ENCODE data around the gene MVP.
A peak's percentile ranks its signal among the peaks of the same experiment; 100 is the strongest.

Gene MVP

DNA sequence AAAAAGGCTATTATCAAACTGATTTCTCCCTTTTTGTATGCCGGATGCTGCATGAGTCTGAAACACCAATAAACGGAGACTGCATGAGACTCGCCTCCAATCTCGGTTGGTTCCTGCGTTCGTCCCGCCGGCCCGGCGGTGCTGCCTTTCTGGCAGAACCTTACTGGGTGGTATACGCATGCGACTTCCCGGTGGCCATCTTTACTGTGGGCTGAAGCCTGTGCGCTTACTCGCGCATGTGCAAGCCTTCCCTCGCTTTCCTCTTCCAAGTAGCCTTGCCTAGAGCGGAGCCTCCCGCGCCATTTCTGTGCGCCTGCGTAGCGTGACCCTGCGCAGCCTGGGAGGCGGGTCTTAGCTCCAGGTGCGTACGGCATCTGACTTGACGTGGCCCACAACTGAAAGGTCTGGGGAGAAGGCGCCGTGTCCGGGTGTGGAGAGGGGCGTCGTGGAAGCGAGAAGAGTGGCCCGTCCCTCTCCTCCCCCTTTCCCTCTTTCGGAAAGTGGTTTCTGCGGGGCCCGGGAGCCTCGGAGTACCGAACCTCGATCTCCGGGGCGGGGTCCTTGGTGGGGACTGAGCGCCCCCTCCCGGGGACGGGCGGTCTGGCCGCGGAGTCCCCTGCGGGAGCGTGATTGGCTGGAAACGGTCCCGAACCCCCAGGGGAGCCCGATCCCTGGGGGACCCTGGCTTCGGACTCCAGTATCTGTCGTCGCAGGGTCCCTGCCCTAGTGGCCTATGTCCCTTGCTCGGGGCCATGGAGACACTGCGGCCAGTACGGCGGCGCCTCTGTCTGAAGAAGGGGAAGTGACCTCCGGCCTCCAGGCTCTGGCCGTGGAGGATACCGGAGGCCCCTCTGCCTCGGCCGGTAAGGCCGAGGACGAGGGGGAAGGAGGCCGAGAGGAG is 4.2 kb upstream of the MVP start, which contains the start of gene PAGR1:
Gene PAGR1 (plus strand): TSS at position 360 of the 901 bp plus-strand sequence. CDS start 374 bp downstream, at position 734.
- H3K4me3 ChIP-seq (ENCODE audit: low read depth, low read length) = peak within 1 kb of the TSS; percentile 78
- TF ChIP-seq, protein P1, sequence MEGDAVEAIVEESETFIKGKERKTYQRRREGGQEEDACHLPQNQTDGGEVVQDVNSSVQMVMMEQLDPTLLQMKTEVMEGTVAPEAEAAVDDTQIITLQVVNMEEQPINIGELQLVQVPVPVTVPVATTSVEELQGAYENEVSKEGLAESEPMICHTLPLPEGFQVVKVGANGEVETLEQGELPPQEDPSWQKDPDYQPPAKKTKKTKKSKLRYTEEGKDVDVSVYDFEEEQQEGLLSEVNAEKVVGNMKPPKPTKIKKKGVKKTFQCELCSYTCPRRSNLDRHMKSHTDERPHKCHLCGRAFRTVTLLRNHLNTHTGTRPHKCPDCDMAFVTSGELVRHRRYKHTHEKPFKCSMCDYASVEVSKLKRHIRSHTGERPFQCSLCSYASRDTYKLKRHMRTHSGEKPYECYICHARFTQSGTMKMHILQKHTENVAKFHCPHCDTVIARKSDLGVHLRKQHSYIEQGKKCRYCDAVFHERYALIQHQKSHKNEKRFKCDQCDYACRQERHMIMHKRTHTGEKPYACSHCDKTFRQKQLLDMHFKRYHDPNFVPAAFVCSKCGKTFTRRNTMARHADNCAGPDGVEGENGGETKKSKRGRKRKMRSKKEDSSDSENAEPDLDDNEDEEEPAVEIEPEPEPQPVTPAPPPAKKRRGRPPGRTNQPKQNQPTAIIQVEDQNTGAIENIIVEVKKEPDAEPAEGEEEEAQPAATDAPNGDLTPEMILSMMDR (IDR thresholded peaks at IDR 0.05; ENCODE audit: low read depth, low read length) = peak; percentile 80

DNA sequence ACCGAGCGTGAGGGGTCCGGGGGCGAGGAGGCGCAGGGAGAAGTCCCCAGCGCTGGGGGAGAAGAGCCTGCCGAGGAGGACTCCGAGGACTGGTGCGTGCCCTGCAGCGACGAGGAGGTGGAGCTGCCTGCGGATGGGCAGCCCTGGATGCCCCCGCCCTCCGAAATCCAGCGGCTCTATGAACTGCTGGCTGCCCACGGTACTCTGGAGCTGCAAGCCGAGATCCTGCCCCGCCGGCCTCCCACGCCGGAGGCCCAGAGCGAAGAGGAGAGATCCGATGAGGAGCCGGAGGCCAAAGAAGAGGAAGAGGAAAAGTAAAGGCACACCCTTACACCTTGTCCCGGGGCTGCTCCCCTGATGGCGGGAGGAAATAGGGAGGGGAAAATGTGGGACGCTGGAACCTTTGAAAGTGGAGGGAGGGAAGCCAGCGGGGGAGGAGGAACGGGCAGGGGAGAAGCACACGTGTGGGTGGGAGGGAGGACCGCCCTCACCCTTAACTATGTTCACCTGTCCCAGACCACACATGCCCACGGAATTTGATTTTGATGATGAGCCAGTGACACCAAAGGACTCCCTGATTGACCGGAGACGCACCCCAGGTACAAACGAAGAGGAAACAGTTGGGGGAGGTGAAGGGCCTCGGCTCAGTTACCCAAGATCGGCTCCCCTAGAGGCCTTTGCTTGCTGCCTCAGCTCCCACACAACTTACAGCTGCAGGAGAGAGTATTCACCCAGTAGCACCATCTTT is 3.4 kb upstream of the MVP start:
- peak overlapping the region; percentile 78 for H3K4me3 ChIP-seq (ENCODE audit: low read depth, low read length)
- TF ChIP-seq, protein P1 (IDR thresholded peaks at IDR 0.05; ENCODE audit: low read depth, low read length) = no peak

DNA sequence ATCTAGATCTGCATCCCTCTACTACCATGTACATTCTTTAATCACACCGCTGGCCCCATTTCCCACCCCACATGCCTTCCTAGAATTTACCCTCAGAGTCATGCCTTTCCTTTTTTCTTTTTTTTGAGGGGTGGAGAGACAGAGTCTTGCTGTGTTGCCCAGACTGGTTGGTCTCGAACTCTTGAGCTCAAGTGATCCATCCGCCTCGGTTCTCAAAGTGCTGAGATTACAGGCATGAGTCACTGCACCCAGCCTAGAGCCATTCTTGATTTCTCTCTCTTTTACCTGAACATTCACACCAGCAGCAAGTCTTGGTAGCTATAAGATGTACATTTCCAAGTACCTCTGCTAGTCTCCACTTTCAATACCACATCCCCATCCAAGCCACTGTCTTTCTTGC is 2.2 kb upstream of the MVP start:
- H3K4me3 ChIP-seq (ENCODE audit: low read depth, low read length) = no peak overlapping the region

DNA sequence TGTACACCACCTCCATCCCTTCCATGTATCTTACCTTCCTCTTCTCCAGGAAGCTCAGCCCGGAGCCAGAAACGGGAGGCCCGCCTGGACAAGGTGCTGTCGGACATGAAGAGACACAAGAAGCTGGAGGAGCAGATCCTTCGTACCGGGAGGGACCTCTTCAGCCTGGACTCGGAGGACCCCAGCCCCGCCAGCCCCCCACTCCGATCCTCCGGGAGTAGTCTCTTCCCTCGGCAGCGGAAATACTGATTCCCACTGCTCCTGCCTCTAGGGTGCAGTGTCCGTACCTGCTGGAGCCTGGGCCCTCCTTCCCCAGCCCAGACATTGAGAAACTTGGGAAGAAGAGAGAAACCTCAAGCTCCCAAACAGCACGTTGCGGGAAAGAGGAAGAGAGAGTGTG is 756 bp upstream of the MVP start:
- peak overlapping the region; percentile 98 for H3K4me3 ChIP-seq (ENCODE audit: low read depth, low read length)
- TF ChIP-seq, protein P1 (IDR thresholded peaks at IDR 0.05; ENCODE audit: low read depth, low read length) = no peak

More for the DNA sequence above, 2.2 kb upstream of the MVP start:
- TF ChIP-seq, protein P1 (IDR thresholded peaks at IDR 0.05; ENCODE audit: low read depth, low read length) = no peak

DNA sequence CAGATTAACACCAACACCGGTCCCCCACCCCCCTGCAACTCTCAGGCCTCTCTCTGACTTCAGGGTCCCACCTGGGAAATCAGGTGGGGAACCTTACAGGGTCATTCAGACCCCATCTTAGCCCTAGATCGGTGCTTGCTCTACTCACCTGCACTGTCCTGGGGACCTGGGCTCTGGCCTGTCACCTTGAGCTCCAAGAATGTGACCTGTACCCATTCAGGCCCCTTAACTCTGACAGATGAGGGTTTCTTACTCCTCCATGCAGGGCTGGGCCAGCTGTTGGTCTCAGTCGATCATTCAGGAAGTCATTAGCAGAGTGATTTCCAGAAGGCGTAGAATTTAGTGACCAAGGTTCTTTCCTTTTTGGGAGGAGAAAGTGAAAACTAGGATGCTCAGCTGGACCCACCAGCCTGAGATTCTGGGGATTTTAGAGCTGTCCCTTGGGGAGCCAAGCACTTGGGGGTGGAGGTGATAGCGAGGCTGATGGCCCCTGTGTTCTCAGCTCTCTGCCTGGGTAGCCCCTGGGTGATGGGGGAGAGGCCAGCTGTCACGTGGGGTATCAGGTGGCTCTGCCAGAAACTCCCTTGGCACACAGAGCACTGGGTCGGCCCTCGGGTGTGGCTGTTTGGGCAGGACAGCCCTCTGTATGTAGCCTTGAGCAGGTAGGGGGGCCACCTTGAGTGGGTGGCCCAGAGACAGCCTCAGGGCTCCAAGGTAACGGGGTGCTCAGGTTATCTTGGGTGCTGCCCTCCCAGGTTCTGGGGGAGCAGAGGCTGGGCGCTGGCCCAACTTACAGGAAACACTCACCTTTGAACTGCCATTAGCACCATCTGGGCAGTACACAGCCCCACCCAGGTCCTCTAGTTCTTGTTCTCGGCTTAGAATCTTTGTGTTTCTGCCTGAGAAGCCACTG is 724 bp downstream of the MVP start:
- H3K4me3 ChIP-seq (ENCODE audit: low read depth, low read length) = peak overlapping the region; percentile 98
- TF ChIP-seq, protein P1 (IDR thresholded peaks at IDR 0.05; ENCODE audit: low read depth, low read length) = no peak

DNA sequence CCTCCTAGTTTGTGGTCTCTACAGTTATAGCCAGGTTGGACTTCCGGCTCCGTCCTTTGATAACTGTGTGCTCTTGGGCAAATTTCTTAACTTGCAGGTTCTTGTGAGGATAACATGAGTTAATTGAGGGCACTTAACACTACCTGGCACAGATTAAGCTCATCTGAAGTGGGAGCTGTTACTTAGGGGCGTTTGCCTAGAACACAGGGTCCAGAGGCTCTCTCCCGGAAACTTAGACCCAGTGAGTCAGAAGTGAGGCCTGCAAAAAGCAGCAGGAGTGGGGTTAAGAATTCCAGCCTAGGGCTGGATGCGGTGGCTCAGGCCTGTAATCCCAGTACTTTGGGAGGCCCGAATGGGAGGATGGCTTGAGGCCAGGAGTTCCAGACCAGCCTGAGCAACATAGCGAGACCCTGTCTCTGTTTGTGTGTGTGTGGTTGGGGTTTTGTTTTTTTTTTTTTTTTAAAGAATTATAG is 1.4 kb downstream of the MVP start:
- TF ChIP-seq, protein P1 (IDR thresholded peaks at IDR 0.05; ENCODE audit: low read depth, low read length) = no peak
- H3K4me3 ChIP-seq (ENCODE audit: low read depth, low read length) = peak overlapping the region; percentile 98
